HCT116 (cell line): ENCODE results near the gene TSPYL6. TPM values are rescaled to one million over a fixed set of nuclear protein-coding genes. Genes with fewer than 3 reads are reported as not detected.

Source experiments
- ATAC-seq: fragments of 200-7000 bp; cut with Tn5 transposase; 2 replicates; pipeline ENCODE4 v1.9.1; 2020; ENCODE audit warnings: mild to moderate bottlenecking, moderate library complexity
- Bru-seq: library from RNA; stranded (reverse); fragments of 400-500 nt; gene quantifications from one replicate; lab custom pipeline; 2021; lab: Mats Ljungman, UMichigan
- BruChase-seq, 2 experiments: library from RNA; stranded (reverse); fragments of 400-500 nt; gene quantifications; one replicate each; lab custom pipeline; 2021; lab: Mats Ljungman, UMichigan
- BruUV-seq: library from RNA; stranded (reverse); fragments of 400-500 nt; replicated peaks from 2 replicates; lab custom pipeline; 2021; lab: Mats Ljungman, UMichigan
- CTCF ChIA-PET: fragments of 300-600 bp; sonication (Branson Sonifier 250); formaldehyde crosslinking; loops from one replicate; lab custom pipeline; 2021; ENCODE audit warnings: antibody characterized with exemption; lab: Charles Lee
- POLR2A ChIA-PET: fragments of 300-600, 350-600 bp; sonication (Branson Sonifier 250); formaldehyde crosslinking; loops from one replicate; lab custom pipeline; 2021; ENCODE audit warnings: antibody characterized with exemption; lab: Charles Lee
- RAD21 ChIA-PET, 2 experiments: fragments of 300-600 bp; sonication (Branson Sonifier 250); formaldehyde crosslinking; loops; one replicate each; lab custom pipeline; 2023; ENCODE audit warnings: low total read pairs in 2 of 2; ENCODE audit not compliant: uncharacterized antibody in 2 of 2, unreplicated experiment in 2 of 2, low non-redundant PET in 1 of 2; lab: Charles Lee
- DNase-seq: peaks from one replicate; pipeline ENCODE4 v3.0.0-alpha.2; 2010; ENCODE audit warnings: low read depth, low spot score
- H2AFZ ChIP-seq: fragments of 200-600 bp; shearing (Covaris generic), sonication (generic); 2 replicates; pipeline ENCODE4 v1.6.1; 2017; ENCODE audit warnings: low read depth, mixed run types, mixed read lengths, antibody characterized with exemption, low read length; ENCODE audit not compliant: poor library complexity, severe bottlenecking
- H3K27ac ChIP-seq: 2 replicates; pipeline ENCODE4 v1.5.1; 2012; ENCODE audit warnings: low read depth, low read length
- H3K27me3 ChIP-seq: fragments of 200-600 bp; sonication (generic); 2 replicates; pipeline ENCODE4 v1.6.1; 2016; ENCODE audit warnings: mixed run types, low read length, mixed read lengths; ENCODE audit not compliant: insufficient read depth
- H3K36me3 ChIP-seq, 2 experiments: fragments of 200-500 bp in 1 of 2; fragments of 200-600 bp in 1 of 2; sonication (Bioruptor generic) in 1 of 2; sonication (generic) in 1 of 2; 2 replicates each; pipeline versions ENCODE4 v1.5.1 to v1.6.1; 2014 to 2016; ENCODE audit warnings: low read length in 2 of 2, inconsistent platforms in 1 of 2, mixed read lengths in 1 of 2, mixed run types in 1 of 2; ENCODE audit not compliant: insufficient read depth in 2 of 2, control insufficient read depth in 1 of 2
- H3K4me1 ChIP-seq, 2 experiments: fragments of 200-600 bp in 1 of 2; sonication (generic) in 1 of 2; 2 replicates each; pipeline versions ENCODE4 v1.5.1 to v1.6.1; 2012 to 2017; ENCODE audit warnings: low read length in 2 of 2, inconsistent platforms in 1 of 2, mild to moderate bottlenecking in 1 of 2, mixed read lengths in 1 of 2, mixed run types in 1 of 2, moderate library complexity in 1 of 2; ENCODE audit not compliant: insufficient read depth in 2 of 2, control insufficient read depth in 1 of 2
- H3K4me2 ChIP-seq: fragments of 200-600 bp; sonication (generic); 2 replicates; pipeline ENCODE4 v1.6.1; 2017; ENCODE audit warnings: mixed run types, low read length, mixed read lengths
- H3K4me3 ChIP-seq, 2 experiments: fragments of 200-600 bp in 1 of 2; sonication (generic) in 1 of 2; replicated peaks in 1 of 2; 2 replicates each; pipeline ENCODE4 v1.5.1; 2011 to 2016; ENCODE audit warnings: low read length in 2 of 2, control low read depth in 1 of 2, low read depth in 1 of 2, mild to moderate bottlenecking in 1 of 2, mixed read lengths in 1 of 2, mixed run types in 1 of 2
- H3K79me2 ChIP-seq: fragments of 200-600 bp; sonication (generic); 2 replicates; pipeline ENCODE4 v1.6.1; 2017; ENCODE audit warnings: mild to moderate bottlenecking, mixed run types, low read length, moderate library complexity, mixed read lengths; ENCODE audit not compliant: insufficient read depth
- H3K9ac ChIP-seq: fragments of 200-600 bp; sonication (generic); 2 replicates; pipeline ENCODE4 v1.6.1; 2016; ENCODE audit warnings: low read length, mixed read lengths
- H3K9me2 ChIP-seq: fragments of 200-600 bp; sonication (generic), shearing (Covaris generic); 2 replicates; pipeline ENCODE4 v1.6.1; 2017; ENCODE audit warnings: mixed run types, mild to moderate bottlenecking, moderate library complexity; ENCODE audit not compliant: insufficient read depth
- H3K9me3 ChIP-seq, 2 experiments: fragments of 200-500 bp in 1 of 2; fragments of 200-600 bp in 1 of 2; sonication (Bioruptor generic) in 1 of 2; sonication (generic) in 1 of 2; 2 replicates each; pipeline ENCODE4 v1.6.1; 2014 to 2017; ENCODE audit warnings: low read length in 2 of 2, mixed read lengths in 2 of 2, inconsistent platforms in 1 of 2, low read depth in 1 of 2, mild to moderate bottlenecking in 1 of 2, mixed run types in 1 of 2, moderate library complexity in 1 of 2; ENCODE audit not compliant: control insufficient read depth in 1 of 2, insufficient read depth in 1 of 2
- H4K20me1 ChIP-seq: fragments of 200-600 bp; sonication (generic), shearing (Covaris generic); 2 replicates; pipeline ENCODE4 v1.6.1; 2017; ENCODE audit warnings: mixed run types, mild to moderate bottlenecking, moderate library complexity; ENCODE audit not compliant: insufficient read depth
- CBX3 ChIP-seq: IDR thresholded peaks from 2 replicates; pipeline ENCODE4 v1.6.1; 2012; ENCODE audit warnings: low read depth
- EGR1 ChIP-seq: IDR thresholded peaks from 2 replicates; pipeline ENCODE4 v1.6.1; 2012; ENCODE audit warnings: low read depth
- FOSL1 ChIP-seq: IDR thresholded peaks from 2 replicates; pipeline ENCODE4 v1.6.1; 2012; ENCODE audit warnings: low read depth
- POLR2A ChIP-seq: IDR thresholded peaks from 2 replicates; pipeline ENCODE4 v1.7.0; 2011; ENCODE audit warnings: borderline replicate concordance; ENCODE audit not compliant: insufficient read depth, insufficient read length; ENCODE audit errors: extremely low read depth
- REST ChIP-seq: IDR thresholded peaks from 2 replicates; pipeline ENCODE4 v1.6.1; 2012; ENCODE audit warnings: low read depth
- SP1 ChIP-seq: IDR thresholded peaks from 2 replicates; pipeline ENCODE4 v1.6.1; 2012; ENCODE audit warnings: low read depth
- TCF7L2 ChIP-seq: IDR thresholded peaks from 2 replicates; pipeline ENCODE4 v1.7.0; 2011; ENCODE audit warnings: borderline replicate concordance, inconsistent platforms; ENCODE audit not compliant: insufficient read depth, insufficient read length; ENCODE audit errors: extremely low read depth
- intact Hi-C: fragments of 100-400 bp; cut with micrococcal nuclease; formaldehyde crosslinking; loops from 2 replicates; pipeline ENCODE4 v1.10.0; 2022
- long read RNA-seq: library from polyadenylated mRNA; unstranded; transcript quantifications from one replicate; pipeline ENCODE4 v2.0.0, GENCODE V29; 2021; ENCODE audit not compliant: unreplicated experiment
- polyA plus RNA-seq: library from polyadenylated mRNA; unstranded; fragments of >200 nt; gene quantifications from 2 replicates; pipeline ENCODE4 v1.2.1, GENCODE V29; 2012; ENCODE audit warnings: missing spikeins
- total RNA-seq: library from RNA; stranded (reverse); gene quantifications from one replicate; pipeline ENCODE4 v1.2.1, GENCODE V29; 2021; ENCODE audit not compliant: unreplicated experiment

Gene TSPYL6
- not detected for total RNA-seq
- 0.01 TPM in 1 of 2 replicates, not detected in the other for polyA plus RNA-seq
- percentile 16 among the genes with signal in this experiment for Bru-seq, nascent RNA
- BruChase-seq, experiment 1, labeled RNA remaining after a 6-hour chase, result percentile 19 among the genes with signal in this experiment
- BruChase-seq, experiment 2, labeled RNA remaining after a 2-hour chase, result percentile 13 among the genes with signal in this experiment
- long read RNA-seq, result 0 reads

DNA sequence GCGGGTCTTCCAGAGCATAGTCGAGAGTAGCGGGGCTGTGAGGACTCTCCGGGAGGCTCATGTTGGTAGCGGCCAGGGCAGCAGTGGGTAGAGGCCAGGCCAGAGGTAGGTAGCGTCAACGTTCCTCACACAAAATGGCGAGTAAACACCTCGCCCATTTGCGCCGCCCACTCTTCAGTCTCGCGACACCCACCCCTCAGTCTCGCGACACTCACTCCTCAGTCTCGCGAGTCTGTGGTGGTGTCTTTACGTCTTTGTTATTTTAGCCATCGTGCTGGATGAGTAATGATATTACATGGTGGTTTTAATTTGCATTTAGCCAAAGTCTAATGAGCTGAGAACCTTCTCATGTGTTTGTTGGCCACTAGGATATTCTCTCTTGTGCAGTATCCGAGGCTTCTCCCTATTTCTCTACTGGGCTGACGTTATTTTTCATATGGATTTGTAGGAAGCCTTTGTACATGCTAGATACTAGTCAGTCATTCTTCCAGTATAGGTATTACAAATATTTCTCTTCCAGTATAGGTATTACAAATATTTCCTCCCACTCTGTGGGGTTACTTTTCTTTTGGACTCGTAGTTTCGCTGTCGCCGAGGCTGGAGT is at the start of gene TSPYL6:
TSS of gene TSPYL6 (minus strand) at position 139 of the 604 bp plus-strand sequence. CDS start at position 61, 78 bp downstream.
- no peak for ATAC-seq
- H4K20me1 ChIP-seq, result no peaks in the 10 kb centered on the region
- no peaks in the 10 kb centered on the region for H3K36me3 ChIP-seq
- H2AFZ ChIP-seq, result no peak within 1 kb of the TSS
- no peak for TF ChIP-seq EGR1
- POLR2A ChIA-PET, result no interaction called here
- H3K4me1 ChIP-seq, result no peaks in the 10 kb centered on the region
- no peaks in the 10 kb centered on the region for H3K79me2 ChIP-seq
- BruUV-seq, result no TSS peak
- CTCF ChIA-PET, result no interaction called here
- H3K4me3 ChIP-seq, result no peak within 1 kb of the TSS
- H3K27ac ChIP-seq, result no peak within 1 kb of the TSS
- RAD21 ChIA-PET, result no interaction called here
- no peak within 1 kb of the TSS for H3K4me2 ChIP-seq
- intact Hi-C loops, result no loop called here
- no peaks in the 10 kb centered on the region for H3K9me3 ChIP-seq
- H3K27me3 ChIP-seq, result no peaks in the 10 kb centered on the region
- H3K9me2 ChIP-seq, result no peaks in the 10 kb centered on the region
- H3K9ac ChIP-seq, result no peak within 1 kb of the TSS
- no peak for DNase-seq

DNA sequence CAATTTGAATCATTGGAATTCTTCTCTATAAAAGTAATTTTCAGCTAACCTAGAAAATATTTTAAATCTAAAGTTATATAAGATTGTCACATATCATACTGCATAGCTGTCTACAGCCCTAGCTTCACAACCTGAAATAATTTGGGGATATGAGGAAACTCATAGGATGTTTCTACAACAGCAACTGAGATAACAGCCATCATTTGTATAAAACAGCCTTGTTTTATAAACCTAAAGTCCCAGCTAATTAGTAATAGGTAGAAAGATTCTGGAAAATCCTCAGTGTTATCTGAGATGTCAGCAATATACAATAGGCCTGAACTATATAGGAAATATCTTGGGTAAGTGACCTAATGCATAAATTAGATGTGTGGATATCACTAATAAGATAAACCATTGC is 47.6 kb upstream of the TSPYL6 start:
- H3K4me3 ChIP-seq, result no peak overlapping the region
- no TSS peak for BruUV-seq
- H3K36me3 ChIP-seq, result no peaks in the 10 kb centered on the region
- H3K4me1 ChIP-seq, result no peaks in the 10 kb centered on the region
- H3K27me3 ChIP-seq, result no peaks in the 10 kb centered on the region
- no peak for DNase-seq
- ChIA-PET RAD21 (no interaction called here), CTCF (no interaction called here), POLR2A (no interaction called here)
- intact Hi-C loops, result no loop called here
- no peak overlapping the region for H3K9ac ChIP-seq
- no peaks in the 10 kb centered on the region for H3K9me3 ChIP-seq
- H2AFZ ChIP-seq, result no peak overlapping the region
- no peak overlapping the region for H3K4me2 ChIP-seq
- H3K27ac ChIP-seq, result no peak overlapping the region
- H3K79me2 ChIP-seq, result no peaks in the 10 kb centered on the region
- H4K20me1 ChIP-seq, result no peaks in the 10 kb centered on the region
- H3K9me2 ChIP-seq, result no peaks in the 10 kb centered on the region
- no peak for TF ChIP-seq SP1
- TF ChIP-seq CBX3, result no peak
- no peak for TF ChIP-seq REST
- TF ChIP-seq FOSL1, result no peak
- no peak for TF ChIP-seq TCF7L2
- no peak for TF ChIP-seq POLR2A
- ATAC-seq, result no peak
